ENCODE measurements around the gene DLGAP1. TPM values are rescaled to one million over a fixed set of nuclear protein-coding genes. Genes with fewer than 3 reads are reported as not detected.

The DLGAP1 gene
- total and polyA plus RNA-seq, 10 of the 15 experiments (the other 5 are each of a cell fraction or from before 2014, with no cell fraction given) = 0.23 to 27.6 (median 1.9) TPM

- peak; percentile 82 for ATAC-seq
- TF ChIP-seq IKZF1 (conservative IDR thresholded peaks at IDR 0.05) (peak; percentile 55), ZNF24 (IDR thresholded peaks at IDR 0.05) (0 out of 2 replicates have a peak, but pooled peaks have one; percentile 24), ATF7 (IDR thresholded peaks at IDR 0.05; ENCODE audit: low read depth) (peak; percentile 79), IKZF2 (IDR thresholded peaks at IDR 0.05) (peak; percentile 71 to 74; a peak in 3 of 4 replicates), MTA2 (IDR thresholded peaks at IDR 0.05; ENCODE audit: low read depth) (peak; percentile 61), BACH1 (IDR thresholded peaks at IDR 0.05; ENCODE audit: borderline replicate concordance) (0 out of 2 replicates have a peak, but pooled peaks have one; percentile 34), NFIC (IDR thresholded peaks at IDR 0.05; ENCODE audit: low read depth, low read length) (no peak), BRCA1 (IDR thresholded peaks at IDR 0.05; ENCODE audit: low read depth, low read length) (no peak), EP300 (IDR thresholded peaks at IDR 0.05; ENCODE audit: borderline replicate concordance in 1 of 2, control insufficient read depth in 1 of 2, low read depth in 2 of 2, low read length in 2 of 2) (no peak; a peak in 1 of 4 replicates), RELB (IDR thresholded peaks at IDR 0.05; ENCODE audit: low read depth) (peak; percentile 39; the same call in 1 of the 2 replicates), BMI1 (IDR thresholded peaks at IDR 0.05; ENCODE audit: borderline replicate concordance) (0 out of 2 replicates have a peak, but pooled peaks have one; percentile 12), SPI1 (IDR thresholded peaks at IDR 0.05; ENCODE audit: borderline replicate concordance, insufficient read depth, low read depth, low read length) (peak; percentile 74; the same call in 1 of the 2 replicates)
- peak; percentile 11 for DNase-seq (ENCODE audit: low read depth, low spot score)
- no peaks in the 10 kb centered on the region for H3K4me1 ChIP-seq (ENCODE audit: control insufficient read depth, insufficient read depth, low read length)
- ChIA-PET RAD21 (ENCODE audit: unreplicated experiment) (interaction anchor here (0.8 to 1.5 kb wide), 12 partner anchors 9 to 201 kb away, joined by 3 to 11 read pairs (median 4); no protein-coding TSS in a partner anchor), CTCF (interaction anchor here (0.6 to 1.8 kb wide), 12 partner anchors 9 to 1246 kb away, joined by 3 to 14 read pairs (median 3); no protein-coding TSS in a partner anchor), POLR2A (interaction anchor here (1.1 to 2.0 kb wide), 4 partner anchors 9 to 66 kb away, joined by 3 to 9 read pairs (median 3); no protein-coding TSS in a partner anchor), SMC1A (ENCODE audit: uncharacterized antibody, unreplicated experiment) (interaction anchor here (0.6 to 2.5 kb wide), 25 partner anchors 10 to 1152 kb away, joined by 3 to 17 read pairs (median 4); no protein-coding TSS in a partner anchor)
- H2AFZ ChIP-seq (ENCODE audit: control insufficient read depth, low read depth, low read length) = no peak overlapping the region
- no TSS peak for BruUV-seq (replicated peaks)
- H3K27ac ChIP-seq (ENCODE audit: control insufficient read depth, insufficient read depth) = no peak overlapping the region
- no peaks in the 10 kb centered on the region for H3K9me3 ChIP-seq (replicated peaks; ENCODE audit: control insufficient read depth, insufficient read depth, low read length)
- in situ Hi-C loops (cut with MboI) (no loop called here), intact Hi-C loops (cut with micrococcal nuclease; ENCODE audit: unreplicated experiment) (no loop called here)
- no peak for FAIRE-seq
- 0% methylated on average over 3 of the region's 3 CpGs for WGBS (ENCODE audit: insufficient coverage, insufficient replicate concordance, low lambda C conversion rate, missing lambda C conversion rate)
- H3K79me2 ChIP-seq (ENCODE audit: control insufficient read depth, insufficient read depth, low read length) = no peaks in the 10 kb centered on the region
- H3K4me3 ChIP-seq = no peak overlapping the region
- H3K9ac ChIP-seq (ENCODE audit: control insufficient read depth, insufficient read depth, low read length) = no peak overlapping the region
- H4K20me1 ChIP-seq (ENCODE audit: control insufficient read depth, insufficient read depth) = no peaks in the 10 kb centered on the region
- H3K4me2 ChIP-seq (ENCODE audit: control insufficient read depth, insufficient read depth) = no peak overlapping the region
- no peaks in the 10 kb centered on the region for H3K36me3 ChIP-seq (ENCODE audit: control insufficient read depth in 2 of 2, insufficient read depth in 2 of 2, low read length in 1 of 2)
- no peaks in the 10 kb centered on the region for H3K27me3 ChIP-seq (replicated peaks in 1 of 2; ENCODE audit: control insufficient read depth in 2 of 2, insufficient read depth in 2 of 2, low read length in 1 of 2)
Measured at GRCh38 chr18:3906116-3906750, 548.9 kb downstream of the DLGAP1 start.
